Activated naive CD8-positive, alpha-beta T cell treated with anti-CD3 and anti-CD28 coated beads, Interleukin-2, amount 10 ng/mL, durations not matched to agents 7 days and 5 days (primary cell): Measurements from ENCODE around the gene HOXC11. TPM values are rescaled to one million over a fixed set of nuclear protein-coding genes. Genes with fewer than 3 reads are reported as not detected.
A peak's percentile ranks its signal among the peaks of the same experiment; 100 is the strongest.

ENCODE experiments used
- ATAC-seq: fragments of 150-1000 bp; cut with Tn5 transposase; one replicate; pipeline ENCODE4 v1.10.0; 2021; ENCODE audit warnings: low read depth, moderate library complexity
- POLR2A ChIA-PET: fragments of 350-600 bp; sonication (Branson Sonifier 250); formaldehyde crosslinking; loops from one replicate; lab custom pipeline; 2021; ENCODE audit warnings: antibody characterized with exemption; lab: Charles Lee
- DNase-seq: peaks from one replicate; pipeline ENCODE4 v3.0.0; 2021
- H3K27ac Mint-ChIP-seq: one replicate; pipeline ENCODE4 v1.8.0; 2022; ENCODE audit warnings: mild to moderate bottlenecking, mixed read lengths
- H3K27me3 Mint-ChIP-seq: one replicate; pipeline ENCODE4 v1.8.0; 2022; ENCODE audit warnings: mild to moderate bottlenecking, moderate library complexity, mixed read lengths
- H3K36me3 Mint-ChIP-seq: one replicate; pipeline ENCODE4 v1.8.0; 2021; ENCODE audit warnings: mild to moderate bottlenecking, mixed read lengths
- H3K4me1 Mint-ChIP-seq: one replicate; pipeline ENCODE4 v1.8.0; 2021; ENCODE audit warnings: mixed read lengths
- H3K4me3 Mint-ChIP-seq: one replicate; pipeline ENCODE4 v1.8.0; 2022; ENCODE audit warnings: mild to moderate bottlenecking, moderate library complexity, mixed read lengths
- H3K9me3 Mint-ChIP-seq: one replicate; pipeline ENCODE4 v1.8.0; 2021; ENCODE audit warnings: mixed read lengths
- total RNA-seq, 2 experiments: library from RNA; stranded (reverse); gene quantifications; one replicate each; pipeline ENCODE4 v1.2.3, GENCODE V29; 2021

The HOXC11 gene
- total RNA-seq, 2 experiments from 2014 or later, result not detected

DNA sequence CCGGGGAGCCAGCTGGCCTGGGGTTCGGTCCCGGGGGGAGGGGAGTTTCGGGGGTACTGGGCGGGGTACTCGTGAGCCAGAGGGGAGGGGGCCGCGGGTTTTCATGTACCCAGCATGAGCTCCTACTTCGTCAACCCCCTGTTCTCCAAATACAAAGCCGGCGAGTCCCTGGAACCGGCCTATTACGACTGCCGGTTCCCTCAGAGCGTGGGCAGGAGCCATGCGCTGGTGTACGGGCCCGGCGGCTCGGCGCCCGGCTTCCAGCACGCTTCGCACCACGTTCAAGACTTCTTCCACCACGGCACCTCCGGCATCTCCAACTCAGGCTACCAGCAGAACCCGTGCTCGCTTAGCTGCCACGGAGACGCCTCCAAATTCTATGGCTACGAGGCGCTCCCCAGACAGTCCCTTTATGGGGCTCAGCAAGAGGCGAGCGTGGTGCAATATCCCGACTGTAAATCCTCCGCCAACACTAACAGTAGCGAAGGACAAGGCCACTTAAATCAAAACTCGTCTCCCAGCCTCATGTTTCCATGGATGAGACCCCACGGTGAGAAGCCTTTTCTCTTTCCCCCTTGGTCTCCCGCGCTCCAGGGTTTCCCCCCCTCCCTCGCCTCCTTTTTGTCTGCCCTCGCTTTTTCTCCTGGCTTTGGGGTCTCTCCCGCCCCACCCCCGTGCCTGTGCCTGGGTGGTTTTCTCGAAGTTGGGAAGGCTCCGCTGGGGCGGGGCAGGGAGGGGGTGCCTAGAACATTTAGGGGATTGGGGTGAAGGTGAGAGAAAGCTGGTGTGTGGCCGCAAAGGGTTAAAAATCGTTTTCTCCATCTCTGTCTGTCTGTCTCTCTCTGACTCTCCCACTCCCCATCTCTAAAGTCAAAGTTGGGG, 36.5 kb downstream of the HOXC11 start:
- Mint-ChIP-seq H3K9me3 (no peaks in the 10 kb centered on the region), H3K4me3 (peak overlapping the region; percentile 24), H3K27me3 (peaks cover 95% of the 10 kb centered on the region), H3K27ac (no peak overlapping the region), H3K4me1 (peaks cover 13% of the 10 kb centered on the region), H3K36me3 (no peaks in the 10 kb centered on the region)
- POLR2A ChIA-PET, result interaction anchor here (0.6 to 1.2 kb wide), 5 partner anchors 8 to 278 kb away, joined by 3 to 6 read pairs (median 4); partner anchors contain the start of gene HOXC5
- no peak for DNase-seq
- ATAC-seq, result no peak

DNA sequence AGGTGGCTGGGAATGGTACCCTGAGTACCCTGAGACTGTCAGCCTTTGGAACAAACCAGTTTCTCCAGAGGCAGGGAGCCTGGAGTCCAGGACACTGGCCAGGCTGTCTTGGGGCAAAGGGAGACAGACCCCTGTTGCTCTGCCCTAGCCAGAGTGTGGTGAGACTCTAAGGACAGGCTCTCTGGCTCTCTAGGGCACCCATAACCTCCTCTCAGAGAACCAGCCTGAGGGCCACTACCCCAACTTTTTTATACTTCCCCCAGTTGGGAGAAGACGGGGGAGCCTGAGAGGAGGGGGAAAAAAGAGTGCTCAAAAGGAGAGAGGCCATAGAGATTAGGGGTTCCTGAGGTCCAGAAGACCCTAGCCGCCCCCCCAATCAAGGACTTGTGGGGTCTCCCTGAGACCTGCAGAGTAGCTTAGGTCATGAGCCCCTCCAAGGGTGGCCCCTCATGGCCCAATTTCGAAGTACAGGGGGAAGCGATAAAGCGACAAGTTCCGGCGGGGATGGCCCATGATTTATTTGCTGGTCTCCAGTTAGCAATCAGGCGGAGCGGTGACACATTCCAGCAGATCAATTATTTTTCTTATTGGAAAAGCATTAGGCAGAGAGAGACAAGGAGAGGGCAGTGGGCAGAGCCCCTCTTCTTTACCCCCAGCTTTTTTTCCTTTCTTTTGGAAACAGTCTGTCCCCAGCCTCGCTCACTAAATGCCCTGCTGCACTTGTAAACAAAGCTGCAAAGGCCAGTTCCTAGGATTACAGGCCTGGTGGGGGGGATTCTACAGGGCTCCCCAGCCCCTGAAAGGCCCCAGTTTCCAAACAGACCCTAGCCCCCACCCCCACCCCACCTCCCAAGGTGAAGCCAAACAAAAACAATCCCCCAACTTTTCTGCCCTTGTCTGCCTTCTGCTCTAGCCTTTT, 37.4 kb downstream of the HOXC11 start:
- DNase-seq (no peak), ATAC-seq (no peak)
- H3K27me3 Mint-ChIP-seq, result peaks cover 96% of the 10 kb centered on the region
- no peak overlapping the region for H3K27ac Mint-ChIP-seq
- no peak overlapping the region for H3K4me3 Mint-ChIP-seq
- H3K9me3 Mint-ChIP-seq, result no peaks in the 10 kb centered on the region
- POLR2A ChIA-PET, result no interaction called here
- H3K36me3 Mint-ChIP-seq, result no peaks in the 10 kb centered on the region
- peaks cover 14% of the 10 kb centered on the region for H3K4me1 Mint-ChIP-seq

DNA sequence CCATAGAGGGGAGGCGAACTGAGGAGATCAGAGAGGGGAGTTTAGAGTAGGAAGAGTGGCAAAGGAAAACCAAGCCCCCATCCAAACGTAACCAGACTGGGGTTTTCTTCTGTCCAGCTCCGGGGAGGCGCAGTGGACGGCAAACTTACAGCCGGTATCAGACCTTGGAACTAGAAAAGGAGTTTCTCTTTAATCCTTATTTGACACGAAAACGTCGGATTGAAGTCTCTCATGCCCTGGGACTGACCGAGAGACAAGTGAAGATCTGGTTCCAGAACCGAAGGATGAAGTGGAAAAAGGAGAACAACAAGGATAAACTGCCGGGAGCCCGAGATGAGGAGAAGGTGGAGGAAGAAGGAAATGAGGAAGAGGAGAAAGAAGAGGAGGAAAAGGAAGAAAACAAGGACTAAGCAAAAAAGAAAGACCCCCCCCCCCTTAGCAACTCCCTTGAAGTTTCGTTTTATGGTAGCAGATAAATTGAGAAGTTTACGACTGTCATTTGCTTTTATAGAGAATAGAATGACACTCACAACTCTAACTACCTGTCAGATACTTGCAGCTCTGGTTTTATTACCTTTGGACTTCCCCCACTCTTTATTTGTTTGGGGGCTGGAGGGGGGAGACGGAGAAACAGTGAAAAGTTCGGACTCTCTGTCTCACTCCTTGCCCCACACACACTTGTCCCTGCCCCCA, 38.2 kb downstream of the HOXC11 start:
- POLR2A ChIA-PET, result no interaction called here
- Mint-ChIP-seq H3K4me1 (peaks cover 13% of the 10 kb centered on the region), H3K36me3 (no peaks in the 10 kb centered on the region), H3K27me3 (peaks cover 96% of the 10 kb centered on the region), H3K27ac (no peak overlapping the region), H3K9me3 (no peaks in the 10 kb centered on the region), H3K4me3 (no peak overlapping the region)
- ATAC-seq (no peak), DNase-seq (no peak)

- POLR2A ChIA-PET, result no interaction called here
- no peak for DNase-seq
- no peak overlapping the region for H3K4me3 Mint-ChIP-seq
Observed at GRCh38 chr12:54011665-54012532, 39.0 kb downstream of the HOXC11 start.

DNA sequence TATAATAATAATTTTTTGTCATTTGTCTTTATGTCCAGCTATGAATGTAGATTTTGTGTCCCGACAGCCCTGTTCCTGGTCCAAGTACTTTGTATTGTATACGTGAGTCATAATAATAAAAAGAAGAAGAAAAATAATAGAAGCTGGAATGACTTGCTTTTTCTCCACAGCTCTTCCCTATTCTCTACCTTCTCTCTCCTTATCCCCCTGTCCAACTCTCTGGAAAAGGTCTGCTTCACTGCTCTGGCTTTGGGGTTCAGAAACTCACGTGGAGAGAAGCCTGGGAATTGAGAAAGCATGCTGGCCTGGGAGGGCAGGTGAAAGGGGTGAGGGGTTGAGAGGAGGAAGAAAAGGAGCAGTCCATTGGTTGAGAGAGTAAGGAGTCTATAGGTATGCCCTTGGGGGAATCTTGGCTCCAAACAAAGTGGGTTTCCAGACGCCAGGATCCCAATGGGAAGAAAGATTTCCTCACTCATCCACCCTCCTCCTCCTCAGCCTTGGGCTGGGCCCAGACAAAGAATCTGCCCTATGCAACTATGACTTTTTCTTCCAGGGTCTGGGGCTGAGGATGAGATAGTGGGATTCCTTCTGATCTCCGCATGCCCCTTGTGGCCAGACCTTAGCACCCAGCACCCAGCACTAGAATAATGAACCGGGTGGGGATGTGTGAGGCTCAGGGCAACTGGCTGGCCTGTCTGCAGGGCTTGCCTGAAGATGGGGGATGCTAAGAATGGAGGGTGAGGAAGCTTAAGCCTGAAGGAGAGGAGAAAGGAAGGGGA, 39.9 kb downstream of the HOXC11 start:
- no peak for DNase-seq
- peaks cover 95% of the 10 kb centered on the region for H3K27me3 Mint-ChIP-seq
- POLR2A ChIA-PET, result no interaction called here

More at GRCh38 chr12:54011665-54012532, 39.0 kb downstream of the HOXC11 start:
- no peaks in the 10 kb centered on the region for H3K9me3 Mint-ChIP-seq
- H3K27ac Mint-ChIP-seq, result no peak overlapping the region
- H3K36me3 Mint-ChIP-seq, result no peaks in the 10 kb centered on the region
- peaks cover 8% of the 10 kb centered on the region for H3K4me1 Mint-ChIP-seq
- ATAC-seq, result no peak
- peaks cover 96% of the 10 kb centered on the region for H3K27me3 Mint-ChIP-seq

GRCh38 chr12:54014377-54015017, 41.6 kb downstream of the HOXC11 start:
- POLR2A ChIA-PET, result no interaction called here
- Mint-ChIP-seq H3K4me1 (peaks cover 13% of the 10 kb centered on the region), H3K9me3 (no peaks in the 10 kb centered on the region), H3K4me3 (peak overlapping the region; percentile 35), H3K27me3 (peaks cover 85% of the 10 kb centered on the region), H3K27ac (no peak overlapping the region), H3K36me3 (no peaks in the 10 kb centered on the region)
- ATAC-seq, result no peak
- no peak for DNase-seq

More for the DNA sequence above, 39.9 kb downstream of the HOXC11 start:
- Mint-ChIP-seq H3K4me3 (no peak overlapping the region), H3K9me3 (no peaks in the 10 kb centered on the region), H3K36me3 (no peaks in the 10 kb centered on the region), H3K4me1 (peaks cover 15% of the 10 kb centered on the region), H3K27ac (no peak overlapping the region)
- no peak for ATAC-seq

DNA sequence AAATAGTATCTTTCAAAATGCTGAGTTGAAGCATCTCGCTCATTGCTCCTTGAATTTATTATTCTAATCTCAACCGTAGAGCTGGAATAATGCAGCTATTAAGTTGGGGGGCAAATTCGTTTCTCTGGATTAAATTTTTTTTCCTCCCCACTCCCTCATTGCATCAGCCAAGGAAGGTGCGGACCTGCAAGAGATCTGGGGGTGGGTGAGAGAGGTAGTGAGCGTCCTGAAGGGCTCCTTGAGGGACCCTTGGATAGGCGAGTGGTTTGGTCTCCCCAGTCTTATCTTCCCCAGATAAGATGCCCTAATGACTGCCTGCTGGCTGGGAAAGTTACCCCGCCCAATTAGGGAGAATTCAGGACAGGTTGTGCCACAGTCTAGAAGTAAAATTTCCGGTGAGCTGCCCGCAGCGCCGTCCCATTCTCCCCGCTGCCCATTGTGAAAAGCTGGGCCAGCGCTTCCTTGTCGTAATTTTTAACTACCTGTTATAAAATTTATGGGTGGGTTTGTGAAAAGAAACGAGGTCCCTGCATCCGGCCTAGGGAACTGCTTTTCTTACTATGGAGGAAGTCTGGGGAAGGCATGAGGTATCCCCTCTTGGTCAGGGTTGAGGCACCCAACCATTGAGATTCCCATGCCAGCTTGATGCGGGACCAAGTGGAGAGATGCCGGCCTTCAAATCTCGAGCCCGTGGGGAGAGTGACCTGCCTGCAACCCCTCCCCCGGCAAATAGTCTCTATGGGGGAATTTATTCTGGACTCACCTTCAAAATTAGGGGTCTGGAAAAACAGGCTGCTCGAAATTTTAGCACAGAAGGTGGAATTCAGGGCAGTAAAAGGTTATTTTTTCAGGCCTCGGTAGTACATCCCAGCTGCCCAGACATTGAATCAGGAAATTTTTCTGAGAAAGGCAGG, 42.3 kb downstream of the HOXC11 start:
- DNase-seq (no peak), ATAC-seq (no peak)
- Mint-ChIP-seq H3K36me3 (no peaks in the 10 kb centered on the region), H3K9me3 (no peaks in the 10 kb centered on the region), H3K4me1 (peaks cover 13% of the 10 kb centered on the region), H3K4me3 (no peak overlapping the region), H3K27me3 (peaks cover 82% of the 10 kb centered on the region), H3K27ac (no peak overlapping the region)
- POLR2A ChIA-PET, result no interaction called here

DNA sequence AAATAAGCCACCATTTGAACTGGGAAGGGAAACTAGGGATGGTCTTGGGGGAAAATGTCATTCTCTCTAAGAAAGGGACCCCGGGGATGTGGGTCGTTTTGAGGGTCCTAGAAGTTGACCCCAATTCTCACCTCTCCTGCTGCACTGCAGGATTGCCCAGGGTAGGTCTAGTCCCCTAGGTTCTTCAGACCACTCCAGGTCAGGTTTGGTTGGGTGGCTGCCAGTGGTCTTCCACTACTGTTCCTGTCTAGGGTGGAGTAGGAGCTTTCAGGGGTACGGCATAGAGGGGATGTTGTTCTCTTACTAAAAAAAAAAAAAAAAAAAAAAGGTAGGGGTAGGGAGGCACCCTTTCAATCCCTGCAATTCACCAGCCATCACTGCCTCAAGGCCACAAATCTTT, 43.1 kb downstream of the HOXC11 start:
- ATAC-seq (no peak), DNase-seq (no peak)
- peaks cover 81% of the 10 kb centered on the region for H3K27me3 Mint-ChIP-seq
- H3K36me3 Mint-ChIP-seq, result no peaks in the 10 kb centered on the region
- H3K4me3 Mint-ChIP-seq, result no peak overlapping the region
- H3K4me1 Mint-ChIP-seq, result peaks cover 12% of the 10 kb centered on the region
- H3K9me3 Mint-ChIP-seq, result no peaks in the 10 kb centered on the region
- POLR2A ChIA-PET, result interaction anchor here (1.0 kb wide), 1 partner anchor 10 kb away, joined by 3 read pairs; no protein-coding TSS in a partner anchor
- no peak overlapping the region for H3K27ac Mint-ChIP-seq

- ATAC-seq, result no peak
- Mint-ChIP-seq H3K9me3 (no peaks in the 10 kb centered on the region), H3K27ac (no peak overlapping the region), H3K36me3 (no peaks in the 10 kb centered on the region), H3K27me3 (peaks cover 81% of the 10 kb centered on the region), H3K4me3 (no peak overlapping the region), H3K4me1 (peaks cover 12% of the 10 kb centered on the region)
- DNase-seq, result no peak
- POLR2A ChIA-PET, result interaction anchor here (1.0 kb wide), 1 partner anchor 10 kb away, joined by 3 read pairs; no protein-coding TSS in a partner anchor
Observed at GRCh38 chr12:54016478-54016964, 43.6 kb downstream of the HOXC11 start.

DNA sequence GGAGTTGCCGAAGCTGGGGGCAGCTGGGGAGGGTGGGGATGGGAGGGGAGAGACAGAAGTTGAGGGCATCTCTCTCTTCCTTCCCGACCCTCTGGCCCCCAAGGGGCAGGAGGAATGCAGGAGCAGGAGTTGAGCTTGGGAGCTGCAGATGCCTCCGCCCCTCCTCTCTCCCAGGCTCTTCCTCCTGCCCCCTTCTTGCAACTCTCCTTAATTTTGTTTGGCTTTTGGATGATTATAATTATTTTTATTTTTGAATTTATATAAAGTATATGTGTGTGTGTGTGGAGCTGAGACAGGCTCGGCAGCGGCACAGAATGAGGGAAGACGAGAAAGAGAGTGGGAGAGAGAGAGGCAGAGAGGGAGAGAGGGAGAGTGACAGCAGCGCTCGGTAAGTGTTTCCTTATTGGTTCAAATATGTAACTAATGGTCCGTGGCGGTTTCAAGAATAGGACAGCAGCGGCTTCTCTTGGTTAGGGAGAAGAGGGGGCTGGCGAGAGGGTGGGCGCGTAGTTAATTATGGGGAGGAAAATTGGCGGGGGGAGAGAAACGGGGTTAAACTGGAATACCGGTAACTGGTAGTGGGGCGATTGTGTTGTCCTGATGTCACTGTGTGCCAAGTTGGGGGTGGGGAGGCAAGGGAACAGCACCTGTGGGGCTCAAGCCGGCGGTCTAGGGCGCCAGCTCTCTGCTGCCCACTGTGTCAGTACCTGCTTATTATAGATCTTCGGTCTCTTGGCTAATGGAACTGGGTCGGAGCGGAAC, 44.3 kb downstream of the HOXC11 start:
- Mint-ChIP-seq H3K4me1 (peaks cover 12% of the 10 kb centered on the region), H3K27me3 (peaks cover 81% of the 10 kb centered on the region), H3K27ac (peak overlapping the region; percentile 71), H3K9me3 (no peaks in the 10 kb centered on the region), H3K36me3 (no peaks in the 10 kb centered on the region), H3K4me3 (peak overlapping the region; percentile 88)
- POLR2A ChIA-PET, result interaction anchor here (0.6 to 1.2 kb wide), 9 partner anchors 8 to 263 kb away, joined by 3 to 6 read pairs (median 3); partner anchors contain the start of genes CBX5, HOXC4, HOXC8 and HOXC9
- DNase-seq (no peak), ATAC-seq (peak; percentile 42)
